PC-3 (cell line): ENCODE data around the gene TMEM117.

Experiments
- EZH2 ChIP-seq: fragments of 300-600 bp; sonication (generic); IDR thresholded peaks from one replicate; pipeline ENCODE4 v1.6.1; 2017; ENCODE audit warnings: antibody characterized with exemption, mild to moderate bottlenecking, low read length; ENCODE audit not compliant: unreplicated experiment
- EZH2phosphoT487 ChIP-seq: fragments of 300-600 bp; sonication (generic); IDR thresholded peaks from 2 replicates; pipeline ENCODE4 v1.6.1; 2018; ENCODE audit warnings: mild to moderate bottlenecking, antibody characterized with exemption, low read length, borderline replicate concordance
- TF ChIP-seq, protein P1 (sequence below): fragments of 300-600 bp; sonication (generic); conservative IDR thresholded peaks from 2 replicates; pipeline ENCODE4 v1.5.1; 2017; ENCODE audit warnings: antibody characterized with exemption, low read depth, mild to moderate bottlenecking, low read length

DNA sequence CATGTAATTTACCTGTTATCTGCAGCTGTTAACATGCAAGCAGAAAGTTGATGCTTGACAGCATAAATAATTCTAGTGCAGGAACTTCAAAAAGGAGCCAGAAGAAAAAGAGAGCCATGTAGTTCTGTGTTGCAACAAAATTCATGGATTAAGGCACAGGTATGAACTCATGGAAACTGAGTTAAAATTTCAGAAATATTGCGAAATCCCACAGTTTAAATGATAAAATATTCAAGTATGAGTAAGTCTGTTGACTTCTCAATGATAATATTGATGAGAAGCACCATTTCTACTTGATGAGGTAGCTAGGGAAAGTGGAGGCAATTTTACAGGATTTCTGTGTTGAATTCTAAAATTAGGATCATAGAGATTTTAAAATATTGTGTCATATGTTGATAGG, 290.9 kb downstream of the TMEM117 start:
- TF ChIP-seq, protein P1, sequence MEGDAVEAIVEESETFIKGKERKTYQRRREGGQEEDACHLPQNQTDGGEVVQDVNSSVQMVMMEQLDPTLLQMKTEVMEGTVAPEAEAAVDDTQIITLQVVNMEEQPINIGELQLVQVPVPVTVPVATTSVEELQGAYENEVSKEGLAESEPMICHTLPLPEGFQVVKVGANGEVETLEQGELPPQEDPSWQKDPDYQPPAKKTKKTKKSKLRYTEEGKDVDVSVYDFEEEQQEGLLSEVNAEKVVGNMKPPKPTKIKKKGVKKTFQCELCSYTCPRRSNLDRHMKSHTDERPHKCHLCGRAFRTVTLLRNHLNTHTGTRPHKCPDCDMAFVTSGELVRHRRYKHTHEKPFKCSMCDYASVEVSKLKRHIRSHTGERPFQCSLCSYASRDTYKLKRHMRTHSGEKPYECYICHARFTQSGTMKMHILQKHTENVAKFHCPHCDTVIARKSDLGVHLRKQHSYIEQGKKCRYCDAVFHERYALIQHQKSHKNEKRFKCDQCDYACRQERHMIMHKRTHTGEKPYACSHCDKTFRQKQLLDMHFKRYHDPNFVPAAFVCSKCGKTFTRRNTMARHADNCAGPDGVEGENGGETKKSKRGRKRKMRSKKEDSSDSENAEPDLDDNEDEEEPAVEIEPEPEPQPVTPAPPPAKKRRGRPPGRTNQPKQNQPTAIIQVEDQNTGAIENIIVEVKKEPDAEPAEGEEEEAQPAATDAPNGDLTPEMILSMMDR = no peak
- TF ChIP-seq EZH2 (no peak), EZH2phosphoT487 (no peak)
